Measurements from ENCODE around the gene PRKCA. TPM values are rescaled to one million over a fixed set of nuclear protein-coding genes. Genes with fewer than 3 reads are reported as not detected.

PRKCA gene
- total RNA-seq, 4 donors from 2014 or later = 55.8 to 90.7 (median 66.7) TPM

GRCh38 chr17:66299711-66300110 lies 2.7 kb upstream of the PRKCA start:
- DNase-seq (ENCODE audit: low spot score in 2 of 2) = no peak
- Histone ChIP-seq H3K27ac (no peak overlapping the region), H3K9me3 (no peaks in the 10 kb centered on the region), H3K36me3 (no peaks in the 10 kb centered on the region), H3K4me1 (peaks cover 0 to 24% (median 6%) of the 10 kb centered on the region in 4 donors), H3K27me3 (no peaks in the 10 kb centered on the region), H3K4me3 (no peak overlapping the region)
- TF ChIP-seq EP300 (IDR thresholded peaks at IDR 0.05) (no peak), CTCF (IDR thresholded peaks at IDR 0.05) (no peak), POLR2A (IDR thresholded peaks at IDR 0.05) (no peak)
- 96 to 100% methylated on average over 4 of the region's 4 CpGs for WGBS, 2 donors

GRCh38 chr17:66300956-66301355 lies 1.5 kb upstream of the PRKCA start:
- no peak for DNase-seq (ENCODE audit: low spot score in 2 of 2)
- 78 to 80% methylated on average over 8 of the region's 8 CpGs for WGBS, 2 donors
- Histone ChIP-seq H3K27me3 (no peaks in the 10 kb centered on the region), H3K9me3 (no peaks in the 10 kb centered on the region), H3K27ac (peak overlapping the region in 1 of 4 donors; percentile 93), H3K4me3 (no peak overlapping the region), H3K4me1 (peaks cover 0 to 27% (median 6%) of the 10 kb centered on the region in 4 donors), H3K36me3 (no peaks in the 10 kb centered on the region)
- no peak for TF ChIP-seq CTCF (IDR thresholded peaks at IDR 0.05)
- TF ChIP-seq EP300 (IDR thresholded peaks at IDR 0.05) = no peak
- no peak for TF ChIP-seq POLR2A (IDR thresholded peaks at IDR 0.05)

GRCh38 chr17:66301367-66301863 lies 998 bp upstream of the PRKCA start:
- no peak for DNase-seq (ENCODE audit: low spot score in 2 of 2)
- WGBS, 2 donors = 44 to 50% methylated on average over 14 of the region's 14 CpGs
- H3K4me1 ChIP-seq = peaks cover 0 to 27% (median 6%) of the 10 kb centered on the region in 4 donors
- no peaks in the 10 kb centered on the region for H3K36me3 ChIP-seq
- H3K4me3 ChIP-seq = peak overlapping the region; percentile 80 to 96 (median 87)
- no peaks in the 10 kb centered on the region for H3K9me3 ChIP-seq
- no peak for TF ChIP-seq CTCF (IDR thresholded peaks at IDR 0.05)
- TF ChIP-seq EP300 (IDR thresholded peaks at IDR 0.05) = no peak
- TF ChIP-seq POLR2A (IDR thresholded peaks at IDR 0.05) = no peak
- peak overlapping the region; percentile 76 to 93 (median 87) for H3K27ac ChIP-seq
- no peaks in the 10 kb centered on the region for H3K27me3 ChIP-seq

- H3K9me3 ChIP-seq = no peaks in the 10 kb centered on the region
- no peak for TF ChIP-seq CTCF (IDR thresholded peaks at IDR 0.05)
- TF ChIP-seq POLR2A (IDR thresholded peaks at IDR 0.05) = no peak
- TF ChIP-seq EP300 (IDR thresholded peaks at IDR 0.05) = peak in 1 of 2 donors; percentile 58
- no peaks in the 10 kb centered on the region for H3K36me3 ChIP-seq
- H3K27me3 ChIP-seq = no peaks in the 10 kb centered on the region
- DNase-seq (ENCODE audit: low spot score in 2 of 2) = peak; percentile 39
- 1% methylated on average over 46 to 61 of the region's 91 CpGs for WGBS, 2 donors
- H3K27ac ChIP-seq = peak overlapping the region; percentile 80 to 88 (median 86)
- peaks cover 0 to 42% (median 6%) of the 10 kb centered on the region in 4 donors for H3K4me1 ChIP-seq
- peak overlapping the region; percentile 83 to 96 (median 94) for H3K4me3 ChIP-seq
These were observed 581 bp downstream of the PRKCA start for GRCh38 chr17:66302761-66303626.
